Endothelial cell of umbilical vein (primary cell): ENCODE measurements around the gene SZT2. TPM values are rescaled to one million over a fixed set of nuclear protein-coding genes. Genes with fewer than 3 reads are reported as not detected.

Experiments used
- BruUV-seq: library from RNA; stranded (reverse); fragments of 400-500 nt; replicated peaks from 2 replicates; lab custom pipeline; 2021; lab: Mats Ljungman, UMichigan
- CTCF ChIA-PET: fragments of 300-600, 350-600 bp; sonication (Branson Sonifier 250); formaldehyde crosslinking; loops from one replicate; lab custom pipeline; 2021; ENCODE audit warnings: antibody characterized with exemption, inconsistent platforms; lab: Charles Lee
- POLR2A ChIA-PET: fragments of 300-600, 350-600 bp; sonication (Branson Sonifier 250); formaldehyde crosslinking; loops from one replicate; lab custom pipeline; 2021; ENCODE audit warnings: antibody characterized with exemption, inconsistent platforms; lab: Charles Lee
- DNase-seq: peaks from one replicate; pipeline ENCODE4 v3.0.0-alpha.2; 2011; ENCODE audit warnings: low read depth, low spot score
- FAIRE-seq: peaks from 2 replicates; lab custom pipeline; 2011; peaks lifted over from hg19 to GRCh38; lab: Jason Lieb, UNC
- H2AFZ ChIP-seq: 2 replicates; pipeline ENCODE4 v1.6.0; 2012; ENCODE audit warnings: low read depth, low read length, control low read depth, inconsistent platforms
- H3K27ac ChIP-seq: 2 replicates; pipeline ENCODE4 v1.5.1; 2011; ENCODE audit warnings: low read depth, mild to moderate bottlenecking, control low read depth, low read length, moderate library complexity; ENCODE audit not compliant: insufficient read depth
- H3K27me3 ChIP-seq, 2 experiments: 2 replicates each; pipeline versions ENCODE4 v1.6.0 to v1.6.1; 2011; ENCODE audit warnings: low read length in 2 of 2, mixed read lengths in 1 of 2; ENCODE audit not compliant: control insufficient read depth in 2 of 2, insufficient read depth in 2 of 2
- H3K36me3 ChIP-seq, 2 experiments: 2 replicates in 1 of 2; 3 replicates in 1 of 2; pipeline ENCODE4 v1.5.1; 2011; ENCODE audit warnings: low read length in 2 of 2, mild to moderate bottlenecking in 1 of 2, moderate library complexity in 1 of 2; ENCODE audit not compliant: control insufficient read depth in 2 of 2, insufficient read depth in 2 of 2; ENCODE audit errors: extremely low read depth in 1 of 2
- H3K4me1 ChIP-seq: 3 replicates; pipeline ENCODE4 v1.5.1; 2011; ENCODE audit warnings: mild to moderate bottlenecking, low read length; ENCODE audit not compliant: control insufficient read depth, insufficient read depth; ENCODE audit errors: extremely low read depth
- H3K4me2 ChIP-seq: 2 replicates; pipeline ENCODE4 v1.6.1; 2011; ENCODE audit warnings: low read length, control low read depth, mixed read lengths; ENCODE audit not compliant: insufficient read depth
- H3K4me3 ChIP-seq, 3 experiments: fragments of 200-600 bp in 1 of 3; sonication (generic), shearing (Covaris generic) in 1 of 3; replicated peaks in 1 of 3; 2 replicates each; pipeline ENCODE4 v1.5.1; 2011 to 2016; ENCODE audit warnings: control low read depth in 3 of 3, low read length in 3 of 3, mild to moderate bottlenecking in 2 of 3, inconsistent platforms in 1 of 3, low read depth in 1 of 3, moderate library complexity in 1 of 3; ENCODE audit not compliant: insufficient read depth in 1 of 3
- H3K79me2 ChIP-seq: 2 replicates; pipeline ENCODE4 v1.6.0; 2012; ENCODE audit warnings: low read length, inconsistent platforms; ENCODE audit not compliant: control insufficient read depth, insufficient read depth
- H3K9ac ChIP-seq: replicated peaks from 2 replicates; pipeline ENCODE3; 2011; ENCODE audit warnings: low read length, control low read depth; ENCODE audit not compliant: insufficient read depth; ENCODE audit errors: extremely low read depth
- H3K9me1 ChIP-seq: replicated peaks from 3 replicates; pipeline ENCODE4 v1.6.0; 2011; ENCODE audit warnings: mild to moderate bottlenecking, low read length; ENCODE audit not compliant: control insufficient read depth, insufficient read depth; ENCODE audit errors: extremely low read depth
- H3K9me3 ChIP-seq: replicated peaks from 2 replicates; pipeline ENCODE4 v1.5.1; 2012; ENCODE audit warnings: low read length, inconsistent platforms; ENCODE audit not compliant: control insufficient read depth, insufficient read depth
- H4K20me1 ChIP-seq: replicated peaks from 2 replicates; pipeline ENCODE3; 2011; ENCODE audit warnings: mild to moderate bottlenecking, low read length; ENCODE audit not compliant: control insufficient read depth, insufficient read depth; ENCODE audit errors: extremely low read depth
- CTCF ChIP-seq, 2 donors: IDR thresholded peaks; 1 replicate in 1 of 2; 2 replicates in 1 of 2; pipeline ENCODE4 v1.5.1; 2011; ENCODE audit warnings: low read length in 2 of 2, mild to moderate bottlenecking in 2 of 2, moderate library complexity in 2 of 2, control low read depth in 1 of 2, inconsistent platforms in 1 of 2, low read depth in 1 of 2; ENCODE audit not compliant: insufficient read depth in 1 of 2; ENCODE audit errors: extremely low read depth in 1 of 2
- EZH2 ChIP-seq: IDR thresholded peaks from 2 replicates; pipeline ENCODE4 v1.6.1; 2012; ENCODE audit warnings: borderline replicate concordance, low read depth, mild to moderate bottlenecking, moderate library complexity, low read length, inconsistent platforms; ENCODE audit not compliant: severe bottlenecking
- FOS ChIP-seq: IDR thresholded peaks from 2 replicates; pipeline ENCODE4 v1.6.1; 2011; ENCODE audit warnings: mild to moderate bottlenecking, low read length, moderate library complexity, borderline replicate concordance; ENCODE audit not compliant: insufficient read depth
- GATA2 ChIP-seq: IDR thresholded peaks from 2 replicates; pipeline ENCODE4 v1.7.0; 2011; ENCODE audit warnings: low read depth, mild to moderate bottlenecking, moderate library complexity, mixed read lengths, low read length; ENCODE audit not compliant: insufficient read length, insufficient read depth
- JUN ChIP-seq: IDR thresholded peaks from 2 replicates; pipeline ENCODE4 v1.6.1; 2011; ENCODE audit warnings: borderline replicate concordance, low read depth; ENCODE audit not compliant: insufficient read length, insufficient read depth
- MAX ChIP-seq: IDR thresholded peaks from 2 replicates; pipeline ENCODE4 v1.6.1; 2011; ENCODE audit not compliant: insufficient read depth, insufficient read length
- MYC ChIP-seq: IDR thresholded peaks from one replicate; pipeline ENCODE4 v1.6.1; 2011; ENCODE audit warnings: mild to moderate bottlenecking, low read depth, low read length
- POLR2A ChIP-seq: IDR thresholded peaks from 2 replicates; pipeline ENCODE4 v1.6.1; 2012; ENCODE audit warnings: low read depth, mild to moderate bottlenecking, control low read depth, low read length
- POLR2AphosphoS5 ChIP-seq: IDR thresholded peaks from 2 replicates; pipeline ENCODE4 v1.6.1; 2012; ENCODE audit warnings: low read depth, mild to moderate bottlenecking, control low read depth, low read length, moderate library complexity; ENCODE audit not compliant: insufficient read depth
- dilution Hi-C: fragments of 300-500 bp; cut with MboI; formaldehyde crosslinking; loops from one replicate; pipeline ENCODE4 v1.15.0; 2019; ENCODE audit warnings: low sequenced_read_pairs; ENCODE audit not compliant: extremely low pct_ligation_motif_present
- intact Hi-C: fragments of 100-400 bp; cut with micrococcal nuclease; formaldehyde crosslinking; loops from one replicate; pipeline ENCODE4 v1.10.0; 2022
- polyA plus RNA-seq, 4 experiments: library from polyadenylated mRNA; depleted of rRNA in 3 of 4; stranded (reverse) in 3 of 4; unstranded in 1 of 4; fragments of >200 nt; gene quantifications; 2 replicates each; pipeline versions ENCODE4 v1.2.1 to v1.2.3, GENCODE V29; 2011 to 2012; ENCODE audit warnings: missing spikeins in 1 of 4
- total RNA-seq: library from RNA; stranded (reverse); gene quantifications from 2 replicates; pipeline ENCODE4 v1.2.3, GENCODE V29; 2021

Gene SZT2
- total and polyA plus RNA-seq, 2 donors (not counting 3 experiments of a cell fraction or from before 2014, with no cell fraction given), result 11.4 to 49.9 TPM

GRCh38 chr1:43425045-43425444 lies 35.3 kb downstream of the SZT2 start:
- intact Hi-C loops (no loop called here), dilution Hi-C loops (no loop called here)
- BruUV-seq, result no TSS peak
- Histone ChIP-seq H3K36me3 (peaks cover 8 to 81% of the 10 kb centered on the region in 2 experiments), H3K79me2 (no peaks in the 10 kb centered on the region), H3K27me3 (no peaks in the 10 kb centered on the region), H3K4me1 (no peaks in the 10 kb centered on the region), H3K9me3 (no peaks in the 10 kb centered on the region), H3K9me1 (no peaks in the 10 kb centered on the region), H3K27ac (no peak overlapping the region), H2AFZ (no peak overlapping the region), H3K9ac (no peak overlapping the region), H3K4me2 (no peak overlapping the region), H3K4me3 (no peak overlapping the region), H4K20me1 (no peaks in the 10 kb centered on the region)
- no peak for FAIRE-seq
- TF ChIP-seq POLR2A, result no peak
- no peak for TF ChIP-seq FOS
- TF ChIP-seq MYC, result no peak
- no peak for TF ChIP-seq GATA2
- TF ChIP-seq MAX, result no peak
- no peak for TF ChIP-seq POLR2AphosphoS5
- TF ChIP-seq CTCF (IDR thresholded peaks at IDR 0.05; ENCODE audit: extremely low read depth in 1 of 2, insufficient read depth in 1 of 2, low read depth in 1 of 2, low read length in 2 of 2), result no peak
- TF ChIP-seq JUN, result no peak
- no peak for TF ChIP-seq EZH2
- POLR2A ChIA-PET, result interaction anchor here (0.6 kb wide), 1 partner anchor 188 kb away, joined by 3 read pairs; no protein-coding TSS in a partner anchor
- DNase-seq, result no peak
- CTCF ChIA-PET, result interaction anchor here (1.0 to 1.3 kb wide), 3 partner anchors 10 to 198 kb away, joined by 3 to 7 read pairs (median 5); no protein-coding TSS in a partner anchor
